HepG2 (cell line): ENCODE measurements around the gene SLC23A2. TPM values are rescaled to one million over a fixed set of nuclear protein-coding genes. Genes with fewer than 3 reads are reported as not detected.

Experiments
- CHD4 ChIP-seq: fragments of 200-600 bp; sonication (generic); IDR thresholded peaks from 2 replicates; pipeline ENCODE4 v1.7.0; 2017; ENCODE audit warnings: mild to moderate bottlenecking, low read length, borderline replicate concordance
- FOXP4 ChIP-seq: sonication (generic); formaldehyde crosslinking; IDR thresholded peaks from 2 replicates; pipeline ENCODE4 v1.4.0; 2020; ENCODE audit warnings: missing genetic modification reagents
- MED1 ChIP-seq: sonication (generic); formaldehyde crosslinking; IDR thresholded peaks from 2 replicates; pipeline ENCODE4 v1.4.0; 2020; ENCODE audit warnings: missing genetic modification reagents
- NR2F6 ChIP-seq, 2 experiments: IDR thresholded peaks; 2 replicates each; pipeline ENCODE4 v1.6.1; 2016; ENCODE audit warnings: antibody characterized with exemption in 1 of 2, mild to moderate bottlenecking in 1 of 2
- RBFOX2 ChIP-seq: fragments of 200-400 bp; formaldehyde crosslinking; IDR thresholded peaks from 2 replicates; pipeline ENCODE4 v1.6.1; 2017; ENCODE audit warnings: low read depth, mild to moderate bottlenecking, low read length
- SP5 ChIP-seq: IDR thresholded peaks from 2 replicates; pipeline ENCODE4 v1.6.1; 2016; ENCODE audit warnings: low read depth, borderline replicate concordance
- ZFAT ChIP-seq: sonication (generic); formaldehyde crosslinking; conservative IDR thresholded peaks from 2 replicates; pipeline ENCODE4 v1.8.1; 2023; ENCODE audit warnings: missing genetic modification reagents, inconsistent platforms
- ZNF333 ChIP-seq: sonication (generic); formaldehyde crosslinking; IDR thresholded peaks from 2 replicates; pipeline ENCODE4 v1.4.0; 2020; ENCODE audit warnings: mild to moderate bottlenecking, missing genetic modification reagents, borderline replicate concordance
- ZNF362 ChIP-seq: sonication (generic); formaldehyde crosslinking; IDR thresholded peaks from 2 replicates; pipeline ENCODE4 v1.4.0; 2020; ENCODE audit warnings: missing genetic modification reagents, mild to moderate bottlenecking, borderline replicate concordance
- ZNF609 ChIP-seq: sonication (generic); formaldehyde crosslinking; IDR thresholded peaks from 2 replicates; pipeline ENCODE4 v1.4.0; 2020; ENCODE audit warnings: mild to moderate bottlenecking, missing genetic modification reagents, borderline replicate concordance
- ZNF615 ChIP-seq: sonication (generic); formaldehyde crosslinking; IDR thresholded peaks from 2 replicates; pipeline ENCODE4 v1.5.0; 2020; ENCODE audit warnings: mild to moderate bottlenecking, missing genetic modification reagents, borderline replicate concordance
- ZNF709 ChIP-seq: sonication (generic); formaldehyde crosslinking; IDR thresholded peaks from 2 replicates; pipeline ENCODE4 v1.5.0; 2020; ENCODE audit warnings: mild to moderate bottlenecking, missing genetic modification reagents
- ZNF782 ChIP-seq: sonication (generic); formaldehyde crosslinking; IDR thresholded peaks from 2 replicates; pipeline ENCODE4 v1.4.0; 2020; ENCODE audit warnings: missing genetic modification reagents, mild to moderate bottlenecking, borderline replicate concordance
- ZNF83 ChIP-seq: sonication (generic); formaldehyde crosslinking; IDR thresholded peaks from 2 replicates; pipeline ENCODE4 v1.4.0; 2020; ENCODE audit warnings: missing genetic modification reagents, mild to moderate bottlenecking, borderline replicate concordance
- polyA plus RNA-seq, 8 experiments: library from polyadenylated mRNA; depleted of rRNA in 3 of 8; stranded (reverse) in 7 of 8; unstranded in 1 of 8; fragments of >200 nt; fragmentation: Illumina TruSeq in 4 of 8; extraction: Trizol in 4 of 8; gene quantifications; 2 replicates each; pipeline versions ENCODE4 v1.2.1 to v1.2.3, GENCODE V29; 2011 to 2016; ENCODE audit warnings: low read depth in 4 of 8, missing spikeins in 1 of 8, mixed read lengths in 1 of 8; ENCODE audit not compliant: insufficient read depth in 1 of 8
- total RNA-seq, 5 experiments: library from RNA; depleted of rRNA; stranded (reverse); fragments of >200 nt; fragmentation: Illumina TruSeq; extraction: Trizol; gene quantifications; 2 replicates each; pipeline ENCODE4 v1.2.3, GENCODE V29; 2016; ENCODE audit warnings: low read depth in 1 of 5
- TF ChIP-seq, protein P1 (sequence below): sonication (generic); formaldehyde crosslinking; IDR thresholded peaks from 2 replicates; pipeline ENCODE4 v1.5.1; 2020; ENCODE audit warnings: missing genetic modification reagents, mild to moderate bottlenecking, borderline replicate concordance
- TF ChIP-seq, protein P2 (sequence below): sonication (generic); formaldehyde crosslinking; IDR thresholded peaks from 2 replicates; pipeline ENCODE4 v1.8.1; 2023; ENCODE audit warnings: mild to moderate bottlenecking, inconsistent platforms, moderate library complexity, missing genetic modification reagents, borderline replicate concordance

SLC23A2 gene
- total and polyA plus RNA-seq, 2 of the 13 experiments (the other 11 are each of a cell fraction or from before 2014, with no cell fraction given), result 42.2 to 51.2 TPM

DNA sequence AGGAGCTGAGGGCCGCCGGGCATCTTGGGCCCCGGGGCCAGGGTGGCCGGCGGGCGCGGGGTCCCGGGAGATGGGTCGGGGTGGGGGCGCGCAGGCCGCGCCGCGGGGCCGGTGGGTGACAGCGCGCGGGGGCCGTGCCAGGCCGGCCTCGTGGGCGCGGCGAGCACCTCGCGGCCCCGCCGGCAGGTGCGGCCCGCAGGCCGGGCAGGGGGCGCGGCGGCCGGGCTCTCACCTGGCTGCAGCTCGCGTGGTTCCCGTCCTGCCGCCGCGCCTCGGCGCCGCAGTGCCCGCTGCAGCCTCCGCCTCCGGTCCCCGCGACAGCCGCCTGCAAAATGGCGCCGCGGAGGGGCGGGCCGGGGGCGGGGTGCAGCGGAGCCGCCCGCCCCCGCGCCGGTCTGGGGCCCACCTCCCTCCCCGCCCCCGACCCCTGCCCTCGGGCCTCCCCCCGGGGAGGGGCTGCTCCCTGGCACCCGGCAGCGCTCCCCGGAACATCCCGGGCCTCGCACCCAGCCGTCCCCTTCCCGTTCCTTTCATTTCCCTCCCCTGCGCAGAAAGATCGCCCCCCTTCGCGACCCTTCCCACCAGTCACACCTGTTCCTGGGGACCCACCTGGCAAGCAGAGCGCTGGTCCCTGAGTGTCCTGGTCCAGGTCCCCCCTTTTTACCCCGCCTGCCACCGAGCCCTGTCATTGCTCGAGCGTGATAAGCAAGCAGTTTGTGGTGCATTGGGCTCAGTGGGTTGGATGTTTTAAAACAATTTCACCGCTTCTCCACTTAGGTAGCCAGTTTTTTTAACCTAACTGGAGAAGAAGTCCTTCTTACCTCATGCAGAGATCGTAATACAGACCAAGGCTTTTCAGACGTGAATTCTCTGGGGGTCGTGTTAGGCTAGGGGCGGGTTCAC lies at the start of gene SLC23A2 (continued):
- TF ChIP-seq ZNF609 (CRISPR knock-in tag) (0 out of 2 replicates have a peak, but pooled peaks have one; percentile 46), CHD4 (no peak), ZNF83 (no peak), NR2F6 (IDR thresholded peaks at IDR 0.05) (no peak), NR2F6 (CRISPR knock-in tag; IDR thresholded peaks at IDR 0.05) (no peak), ZNF782 (CRISPR knock-in tag) (peak; percentile 59; the same call in 1 of the 2 replicates), RBFOX2 (peak; percentile 67), ZNF615 (CRISPR knock-in tag) (no peak), ZFAT (CRISPR knock-in tag) (no peak), ZNF362 (CRISPR knock-in tag) (peak; percentile 55; the same call in 1 of the 2 replicates), ZNF709 (0 out of 2 replicates have a peak, but pooled peaks have one; percentile 35), ZNF333 (CRISPR knock-in tag) (0 out of 2 replicates have a peak, but pooled peaks have one; percentile 76), MED1 (CRISPR knock-in tag) (peak; percentile 23; the same call in 1 of the 2 replicates), SP5 (CRISPR knock-in tag) (peak; percentile 28), FOXP4 (CRISPR knock-in tag) (no peak)
- TF ChIP-seq, protein P1, sequence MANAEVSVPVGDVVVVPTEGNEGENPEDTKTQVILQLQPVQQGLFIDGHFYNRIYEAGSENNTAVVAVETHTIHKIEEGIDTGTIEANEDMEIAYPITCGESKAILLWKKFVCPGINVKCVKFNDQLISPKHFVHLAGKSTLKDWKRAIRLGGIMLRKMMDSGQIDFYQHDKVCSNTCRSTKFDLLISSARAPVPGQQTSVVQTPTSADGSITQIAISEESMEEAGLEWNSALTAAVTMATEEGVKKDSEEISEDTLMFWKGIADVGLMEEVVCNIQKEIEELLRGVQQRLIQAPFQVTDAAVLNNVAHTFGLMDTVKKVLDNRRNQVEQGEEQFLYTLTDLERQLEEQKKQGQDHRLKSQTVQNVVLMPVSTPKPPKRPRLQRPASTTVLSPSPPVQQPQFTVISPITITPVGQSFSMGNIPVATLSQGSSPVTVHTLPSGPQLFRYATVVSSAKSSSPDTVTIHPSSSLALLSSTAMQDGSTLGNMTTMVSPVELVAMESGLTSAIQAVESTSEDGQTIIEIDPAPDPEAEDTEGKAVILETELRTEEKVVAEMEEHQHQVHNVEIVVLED, result peak; percentile 32; the same call in 1 of the 2 replicates
- TF ChIP-seq, protein P2, sequence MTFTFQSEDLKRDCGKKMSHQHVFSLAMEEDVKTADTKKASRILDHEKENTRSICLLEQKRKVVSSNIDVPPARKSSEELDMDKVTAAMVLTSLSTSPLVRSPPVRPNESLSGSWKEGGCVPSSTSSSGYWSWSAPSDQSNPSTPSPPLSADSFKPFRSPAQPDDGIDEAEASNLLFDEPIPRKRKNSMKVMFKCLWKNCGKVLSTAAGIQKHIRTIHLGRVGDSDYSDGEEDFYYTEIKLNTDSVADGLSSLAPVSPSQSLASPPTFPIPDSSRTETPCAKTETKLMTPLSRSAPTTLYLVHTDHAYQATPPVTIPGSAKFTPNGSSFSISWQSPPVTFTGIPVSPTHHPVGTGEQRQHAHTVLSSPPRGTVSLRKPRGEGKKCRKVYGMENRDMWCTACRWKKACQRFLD (CRISPR knock-in tag), result 0 out of 2 replicates have a peak, but pooled peaks have one; percentile 80
